ENCODE measurements around the gene VAX1.
"Not testable (repeated sequence)": the region's sequence is repeated elsewhere in the genome, so short reads cannot be mapped to it uniquely, and the experiment has no call there.

The VAX1 gene

DNA sequence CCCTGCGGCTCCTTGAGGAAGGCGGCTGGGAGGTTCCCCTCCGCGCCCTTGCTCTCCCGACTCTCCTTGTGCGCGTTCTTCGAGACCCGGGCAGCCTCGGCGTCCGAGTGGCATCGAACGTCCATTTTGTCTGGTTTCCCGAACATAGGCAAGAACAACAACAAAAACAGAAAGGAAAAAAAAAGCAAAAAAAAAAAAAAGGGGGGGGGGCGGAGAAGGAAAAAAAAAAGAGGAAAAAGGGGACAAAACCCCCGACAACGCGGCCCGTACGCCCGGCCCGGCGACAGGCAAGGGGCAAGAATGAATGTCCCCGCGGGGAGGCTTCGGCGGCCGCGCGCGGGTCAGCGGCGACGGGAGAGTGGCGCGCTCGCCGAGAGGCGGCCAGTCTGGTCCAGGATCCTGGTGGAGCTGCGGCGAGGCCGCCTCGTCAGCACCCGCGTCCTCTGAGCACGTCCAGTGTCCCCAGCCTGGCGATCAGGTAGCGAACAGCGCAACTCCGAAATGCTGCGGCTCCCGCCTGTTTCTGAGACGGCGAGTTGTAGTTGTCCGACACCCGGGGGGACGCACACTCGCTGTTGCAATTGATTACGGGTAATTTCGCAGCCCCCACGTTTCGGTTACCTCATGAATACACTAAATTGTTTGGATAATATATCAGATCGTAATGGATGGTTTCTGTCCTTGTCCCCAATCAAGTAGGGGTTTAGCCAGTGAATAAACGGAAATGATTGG, at the start of gene VAX1:
TSS of gene VAX1 (minus strand) at position 360 of the 732 bp plus-strand sequence. CDS start at position 146, 214 bp downstream.
- in situ Hi-C loops (cut with MboI; ENCODE audit: low pct_unique_long_range_greater_than_20kb, low sequenced_read_pairs, unreplicated experiment): no loop called here
- no peak for DNase-seq (ENCODE audit: low spot score)
- TF ChIP-seq CTCF (IDR thresholded peaks at IDR 0.05; ENCODE audit: extremely low read depth, insufficient read depth, missing control alignments): no peak

DNA sequence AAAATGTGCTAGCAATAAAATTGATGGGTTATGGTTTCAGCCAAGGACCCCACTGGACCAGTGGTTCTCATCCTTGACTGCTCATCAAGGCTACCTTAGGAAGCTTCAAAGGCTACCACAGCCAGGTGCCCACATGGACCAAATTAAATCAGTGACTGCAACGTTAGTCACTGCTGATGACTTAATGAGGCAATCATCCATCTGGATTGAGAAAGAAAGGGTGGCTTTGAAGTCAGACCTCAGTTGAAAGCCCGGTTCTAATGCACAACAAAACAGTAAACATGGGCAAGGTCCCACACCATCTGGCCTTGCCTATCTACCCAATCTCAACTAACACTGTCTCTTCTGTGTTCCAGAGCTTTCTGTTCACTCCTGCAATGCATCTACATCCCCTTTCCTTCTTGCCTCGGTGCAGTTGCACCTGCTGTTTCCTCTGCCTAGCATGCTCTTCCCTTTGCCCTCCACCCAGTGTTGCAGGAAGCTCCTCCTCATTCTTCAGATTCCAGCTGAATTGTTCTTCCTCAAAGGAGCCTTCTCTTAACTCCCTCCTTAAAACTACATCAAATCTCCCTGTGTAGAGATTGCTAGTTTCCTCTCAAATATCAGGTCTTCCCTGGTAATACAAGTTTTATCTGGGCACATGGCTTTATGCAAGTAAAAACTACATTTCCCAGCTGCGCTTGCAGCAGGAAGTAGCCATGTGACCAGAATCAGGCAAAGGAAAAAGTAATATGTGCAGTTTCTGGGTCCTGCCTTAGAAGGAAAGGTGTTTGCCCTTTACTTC, 49.0 kb upstream of the VAX1 start:
- DNase-seq (ENCODE audit: low spot score): no peak
- in situ Hi-C loops (cut with MboI; ENCODE audit: low pct_unique_long_range_greater_than_20kb, low sequenced_read_pairs, unreplicated experiment): no loop called here
- no peak for TF ChIP-seq CTCF (IDR thresholded peaks at IDR 0.05; ENCODE audit: extremely low read depth, insufficient read depth, missing control alignments)

DNA sequence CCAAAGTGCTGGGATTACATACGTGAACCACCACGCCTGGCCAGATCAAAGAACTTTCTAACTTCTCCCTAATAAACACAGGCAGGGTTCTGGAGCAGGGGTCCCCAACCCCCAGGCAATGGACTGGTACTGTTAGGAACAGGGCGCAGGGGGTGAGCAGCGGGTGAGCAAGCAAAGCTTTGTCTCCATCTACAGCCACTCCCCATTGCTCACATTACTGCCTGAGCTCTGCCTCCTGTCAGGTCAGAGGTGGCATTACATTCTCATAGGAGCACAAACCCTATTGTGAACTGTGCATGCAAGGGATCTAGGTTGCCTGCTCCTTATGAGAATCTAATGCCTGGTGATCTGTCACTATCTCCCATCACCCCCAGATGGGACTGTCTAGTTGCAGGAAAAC, 47.7 kb upstream of the VAX1 start:
- DNase-seq (ENCODE audit: low spot score); in situ Hi-C loops (cut with MboI; ENCODE audit: low pct_unique_long_range_greater_than_20kb, low sequenced_read_pairs, unreplicated experiment): not testable (repeated sequence)

GRCh38 chr10:117184821-117185220, 46.8 kb upstream of the VAX1 start:
- in situ Hi-C loops (cut with MboI; ENCODE audit: low pct_unique_long_range_greater_than_20kb, low sequenced_read_pairs, unreplicated experiment): no loop called here
- no peak for DNase-seq (ENCODE audit: low spot score)
- TF ChIP-seq CTCF (IDR thresholded peaks at IDR 0.05; ENCODE audit: extremely low read depth, insufficient read depth, missing control alignments): no peak

DNA sequence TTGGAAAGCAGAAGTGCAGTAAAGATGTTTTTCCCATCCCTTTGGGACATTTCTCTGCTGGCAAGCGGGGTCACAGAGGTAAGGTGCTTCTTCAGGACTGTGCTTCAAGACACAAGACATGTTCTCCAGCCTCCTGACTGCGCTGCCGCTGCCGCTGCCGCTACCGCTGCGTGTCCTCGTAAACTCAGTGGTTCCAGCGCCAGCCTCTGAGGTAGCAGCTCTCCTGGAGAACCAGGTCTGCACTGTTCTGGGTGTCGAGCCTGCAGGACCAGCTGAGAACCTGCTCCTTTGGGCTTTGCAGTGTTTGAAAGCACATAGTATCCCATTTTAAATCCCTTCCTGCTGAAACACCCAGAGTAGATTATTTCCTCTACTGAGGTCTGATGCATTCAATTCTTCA, 46.2 kb upstream of the VAX1 start:
- no peak for DNase-seq (ENCODE audit: low spot score)
- TF ChIP-seq CTCF (IDR thresholded peaks at IDR 0.05; ENCODE audit: extremely low read depth, insufficient read depth, missing control alignments): no peak
- in situ Hi-C loops (cut with MboI; ENCODE audit: low pct_unique_long_range_greater_than_20kb, low sequenced_read_pairs, unreplicated experiment): no loop called here

- TF ChIP-seq CTCF (IDR thresholded peaks at IDR 0.05; ENCODE audit: extremely low read depth, insufficient read depth, missing control alignments): no peak
- in situ Hi-C loops (cut with MboI; ENCODE audit: low pct_unique_long_range_greater_than_20kb, low sequenced_read_pairs, unreplicated experiment): no loop called here
- no peak for DNase-seq (ENCODE audit: low spot score)
Observed at GRCh38 chr10:117178190-117178589, 40.1 kb upstream of the VAX1 start.

GRCh38 chr10:117175901-117176534, 37.9 kb upstream of the VAX1 start:
- peak; percentile 76 for DNase-seq (ENCODE audit: low spot score)
- in situ Hi-C loops (cut with MboI; ENCODE audit: low pct_unique_long_range_greater_than_20kb, low sequenced_read_pairs, unreplicated experiment): no loop called here

More at GRCh38 chr10:117175901-117176534, 37.9 kb upstream of the VAX1 start:
- TF ChIP-seq CTCF (IDR thresholded peaks at IDR 0.05; ENCODE audit: extremely low read depth, insufficient read depth, missing control alignments): peak; percentile 82
